Esophagus (tissue), 2 donors: Measurements from ENCODE around the gene NPBWR2. TPM values are rescaled to one million over a fixed set of nuclear protein-coding genes. Genes with fewer than 3 reads are reported as not detected.
"Not testable (repeated sequence)": the region's sequence is repeated elsewhere in the genome, so short reads cannot be mapped to it uniquely, and the experiment has no call there.

ENCODE experiments used
- H3K27ac ChIP-seq, 2 donors: one replicate each; pipeline ENCODE4 v1.5.1; 2013; ENCODE audit warnings: low read depth in 2 of 2, mild to moderate bottlenecking in 2 of 2, inconsistent platforms in 1 of 2, low read length in 1 of 2, moderate library complexity in 1 of 2
- H3K27me3 ChIP-seq, 2 donors: one replicate each; pipeline ENCODE4 v1.6.1; 2013; ENCODE audit warnings: low read length in 2 of 2, control low read depth in 1 of 2, mild to moderate bottlenecking in 1 of 2; ENCODE audit not compliant: insufficient read depth in 2 of 2, control insufficient read depth in 1 of 2
- H3K36me3 ChIP-seq, 2 donors: one replicate each; pipeline ENCODE4 v1.6.1; 2013; ENCODE audit warnings: low read length in 1 of 2; ENCODE audit not compliant: control insufficient read depth in 2 of 2, insufficient read depth in 2 of 2
- H3K4me1 ChIP-seq, 2 donors: one replicate each; pipeline ENCODE4 v1.6.1; 2013; ENCODE audit warnings: low read length in 1 of 2; ENCODE audit not compliant: control insufficient read depth in 2 of 2, insufficient read depth in 2 of 2
- H3K4me3 ChIP-seq, 2 donors: one replicate each; pipeline ENCODE4 v1.5.1; 2013; ENCODE audit warnings: low read length in 2 of 2, mild to moderate bottlenecking in 2 of 2, low read depth in 1 of 2, moderate library complexity in 1 of 2
- H3K9me3 ChIP-seq, 2 donors: one replicate each; pipeline ENCODE4 v1.6.1; 2013; ENCODE audit warnings: mild to moderate bottlenecking in 2 of 2, low read depth in 1 of 2, low read length in 1 of 2, moderate library complexity in 1 of 2; ENCODE audit not compliant: control insufficient read depth in 2 of 2, insufficient read depth in 1 of 2
- WGBS, 2 donors: extraction: QIAGEN DNeasy Blood & Tissue Kit; methylation state at CpG; one replicate each; pipeline ENCODE4 v1.1.7; 2013; 5-methylcytosine and 5-hydroxymethylcytosine counted together
- polyA plus RNA-seq, 2 donors: library from polyadenylated mRNA; stranded (reverse); fragments of 200-250 nt; gene quantifications; one replicate each; pipeline ENCODE4 v1.2.3, GENCODE V29; 2013
- donor health status: healthy with polysubstance abuse.
- donor health status: Bipolar disorder and iron deficiency.

The NPBWR2 gene
- polyA plus RNA-seq, 2 donors, result not detected

- 93 to 99% methylated on average over 6 of the region's 36 CpGs for WGBS, 2 donors
- H3K27me3 ChIP-seq, H3K4me3 ChIP-seq, H3K36me3 ChIP-seq, H3K9me3 ChIP-seq, H3K27ac ChIP-seq: not testable (repeated sequence)
- peaks cover 0 to 13% of the 10 kb centered on the region in 2 donors for H3K4me1 ChIP-seq
Measured at GRCh38 chr20:64087226-64087825, 20.0 kb downstream of the NPBWR2 start.

- Histone ChIP-seq H3K27ac (no peak overlapping the region), H3K36me3 (no peaks in the 10 kb centered on the region), H3K4me1 (peaks cover 0 to 8% of the 10 kb centered on the region in 2 donors), H3K27me3 (no peaks in the 10 kb centered on the region), H3K9me3 (peaks cover 0 to 3% of the 10 kb centered on the region in 2 donors), H3K4me3 (no peak overlapping the region)
- 68 to 80% methylated on average over 7 to 9 of the region's 11 CpGs for whole genome bisulfite sequencing, 2 donors
Measured at GRCh38 chr20:64086801-64087200, 20.6 kb downstream of the NPBWR2 start.

GRCh38 chr20:64084685-64085152 is 22.6 kb downstream of the NPBWR2 start:
- Histone ChIP-seq H3K27me3 (no peaks in the 10 kb centered on the region), H3K4me3 (no peak overlapping the region), H3K9me3 (peaks cover 0 to 3% of the 10 kb centered on the region in 2 donors), H3K36me3 (no peaks in the 10 kb centered on the region), H3K27ac (no peak overlapping the region), H3K4me1 (peaks cover 0 to 10% of the 10 kb centered on the region in 2 donors)
- 12 to 15% methylated on average over 22 to 23 of the region's 23 CpGs for WGBS, 2 donors

- Histone ChIP-seq H3K4me1 (peaks cover 1 to 13% of the 10 kb centered on the region in 2 donors), H3K27me3 (no peaks in the 10 kb centered on the region), H3K4me3 (peak within 1 kb of the TSS; percentile 40 to 44), H3K9me3 (peaks cover 0 to 3% of the 10 kb centered on the region in 2 donors), H3K36me3 (no peaks in the 10 kb centered on the region), H3K27ac (no peak within 1 kb of the TSS)
- 3 to 5% methylated on average over 49 to 86 of the region's 86 CpGs for WGBS, 2 donors
Measured at GRCh38 chr20:64083804-64084684, 23.3 kb downstream of the NPBWR2 start, which contains the start of gene LKAAEAR1. LKAAEAR1 (minus strand) TSS chr20:64084398; CDS start chr20:64084219, 179 bp downstream.

- no peaks in the 10 kb centered on the region for H3K36me3 ChIP-seq
- peaks cover 3 to 19% of the 10 kb centered on the region in 2 donors for H3K4me1 ChIP-seq
- peak overlapping the region; percentile 40 to 44 for H3K4me3 ChIP-seq
- no peak overlapping the region for H3K27ac ChIP-seq
- H3K27me3 ChIP-seq, result no peaks in the 10 kb centered on the region
- WGBS, 2 donors, result 1% methylated on average over 29 to 52 of the region's 52 CpGs
- H3K9me3 ChIP-seq, result peaks cover 0 to 3% of the 10 kb centered on the region in 2 donors
Measured at GRCh38 chr20:64083378-64083803, 24.0 kb downstream of the NPBWR2 start.

GRCh38 chr20:64082820-64083377 is 24.5 kb downstream of the NPBWR2 start:
- Histone ChIP-seq H3K36me3 (no peaks in the 10 kb centered on the region), H3K27ac (no peak overlapping the region), H3K4me1 (peaks cover 3 to 20% of the 10 kb centered on the region in 2 donors), H3K9me3 (peaks cover 0 to 3% of the 10 kb centered on the region in 2 donors), H3K4me3 (no peak overlapping the region), H3K27me3 (no peaks in the 10 kb centered on the region)
- 16 to 19% methylated on average over 12 to 13 of the region's 13 CpGs for whole genome bisulfite sequencing, 2 donors

- peaks cover 3 to 20% of the 10 kb centered on the region in 2 donors for H3K4me1 ChIP-seq
- H3K27me3 ChIP-seq, result no peaks in the 10 kb centered on the region
- H3K9me3 ChIP-seq, result no peaks in the 10 kb centered on the region
- H3K4me3 ChIP-seq, result no peak overlapping the region
- WGBS, 2 donors, result 29% methylated on average over 13 of the region's 13 CpGs
- H3K36me3 ChIP-seq, result no peaks in the 10 kb centered on the region
- no peak overlapping the region for H3K27ac ChIP-seq
Measured at GRCh38 chr20:64082126-64082731, 25.1 kb downstream of the NPBWR2 start.

GRCh38 chr20:64081624-64081964 is 25.8 kb downstream of the NPBWR2 start:
- no peak overlapping the region for H3K4me3 ChIP-seq
- peaks cover 3 to 20% of the 10 kb centered on the region in 2 donors for H3K4me1 ChIP-seq
- H3K36me3 ChIP-seq, result no peaks in the 10 kb centered on the region
- no peak overlapping the region for H3K27ac ChIP-seq
- no peaks in the 10 kb centered on the region for H3K27me3 ChIP-seq
- WGBS, 2 donors, result 88 to 90% methylated on average over 6 of the region's 6 CpGs
- H3K9me3 ChIP-seq, result no peaks in the 10 kb centered on the region
